Uterus (tissue), 4 donors: ENCODE measurements around the gene LFNG. TPM values are rescaled to one million over a fixed set of nuclear protein-coding genes. Genes with fewer than 3 reads are reported as not detected.

Experiments used
- DNase-seq, 2 donors: peaks; one replicate each; pipeline ENCODE4 v3.0.0-alpha.2; 2019 to 2020
- H3K27ac ChIP-seq, 2 donors: fragments of 200-600 bp; sonication (generic); 1 replicate in 1 of 2; 2 replicates in 1 of 2; pipeline ENCODE4 v1.5.1; 2016 to 2018
- H3K27me3 ChIP-seq, 2 donors: fragments of 200-600 bp; sonication (generic); one replicate each; pipeline ENCODE4 v1.5.1; 2018 to 2019; ENCODE audit warnings: control low read depth in 1 of 2
- H3K36me3 ChIP-seq, 2 donors: fragments of 200-600 bp; sonication (generic); one replicate each; pipeline ENCODE4 v1.5.1; 2019; ENCODE audit warnings: control low read depth in 1 of 2
- H3K4me1 ChIP-seq, 2 donors: fragments of 200-600 bp; sonication (generic); one replicate each; pipeline ENCODE4 v1.5.1; 2018 to 2019; ENCODE audit warnings: control low read depth in 1 of 2
- H3K4me3 ChIP-seq, 2 donors: fragments of 200-600 bp; sonication (generic); 1 replicate in 1 of 2; 2 replicates in 1 of 2; pipeline ENCODE4 v1.5.1; 2018 to 2019; ENCODE audit warnings: mild to moderate bottlenecking in 1 of 2
- H3K9me3 ChIP-seq, 2 donors: fragments of 200-600 bp; sonication (generic); one replicate each; pipeline ENCODE4 v1.5.1; 2019; ENCODE audit warnings: control low read depth in 1 of 2
- POLR2A ChIP-seq, 2 donors: fragments of 450-650 bp; IDR thresholded peaks; one replicate each; pipeline ENCODE4 v1.6.1; 2016; ENCODE audit warnings: antibody characterized with exemption in 2 of 2, mild to moderate bottlenecking in 1 of 2, moderate library complexity in 1 of 2
- intact Hi-C: fragments of 100-400 bp; cut with DNase I; formaldehyde crosslinking; loops from one replicate; pipeline ENCODE4 v1.15.1; 2023; ENCODE audit warnings: low total_unique reads
- total RNA-seq, 4 donors: library from RNA; depleted of rRNA in 3 of 4; stranded (reverse); fragments of >200 nt in 3 of 4; gene quantifications; one replicate each; pipeline versions ENCODE4 v1.1.0 to v1.2.4, GENCODE V29; 2014 to 2023
- TF ChIP-seq, protein P1 (sequence below), 4 experiments: fragments of 200-600 bp in 2 of 4; fragments of 450-650 bp in 2 of 4; sonication (generic) in 2 of 4; IDR thresholded peaks; one replicate each; pipeline ENCODE4 v1.5.1; 2016 to 2019; ENCODE audit warnings: antibody characterized with exemption in 4 of 4, mild to moderate bottlenecking in 2 of 4, moderate library complexity in 1 of 4
- donor health status: DM: yes; HTN: yes; CAD: no.

Gene LFNG
- total RNA-seq, 4 donors from 2014 or later = 2.3 to 30.5 (median 26.5) TPM; not detected in 1

DNA sequence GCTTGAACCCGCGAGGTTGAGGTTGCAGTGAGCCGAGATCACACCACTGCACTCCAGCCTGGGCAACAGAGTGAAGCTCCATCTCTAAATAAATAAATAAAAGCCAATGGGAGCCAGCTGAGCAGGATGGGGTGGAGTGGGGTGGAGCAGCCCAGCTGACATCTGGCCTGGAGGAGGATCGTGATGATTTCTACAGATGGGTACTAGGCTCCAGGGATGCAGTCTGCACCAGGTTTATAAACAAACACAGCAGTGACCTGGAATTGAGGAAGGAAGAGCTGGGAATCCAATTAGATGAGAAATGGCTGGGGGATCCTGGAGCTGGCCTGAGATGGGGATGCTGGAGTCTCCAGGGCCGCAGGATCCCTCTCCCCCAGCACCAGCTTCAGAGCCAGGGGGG is 36.1 kb upstream of the LFNG start:
- Histone ChIP-seq H3K27ac (no peak overlapping the region), H3K4me1 (peaks cover 0 to 14% of the 10 kb centered on the region in 2 donors), H3K9me3 (no peaks in the 10 kb centered on the region), H3K27me3 (no peaks in the 10 kb centered on the region), H3K4me3 (no peak overlapping the region), H3K36me3 (no peaks in the 10 kb centered on the region)
- intact Hi-C loops = no loop called here
- DNase-seq = no peak
- TF ChIP-seq, protein P1, sequence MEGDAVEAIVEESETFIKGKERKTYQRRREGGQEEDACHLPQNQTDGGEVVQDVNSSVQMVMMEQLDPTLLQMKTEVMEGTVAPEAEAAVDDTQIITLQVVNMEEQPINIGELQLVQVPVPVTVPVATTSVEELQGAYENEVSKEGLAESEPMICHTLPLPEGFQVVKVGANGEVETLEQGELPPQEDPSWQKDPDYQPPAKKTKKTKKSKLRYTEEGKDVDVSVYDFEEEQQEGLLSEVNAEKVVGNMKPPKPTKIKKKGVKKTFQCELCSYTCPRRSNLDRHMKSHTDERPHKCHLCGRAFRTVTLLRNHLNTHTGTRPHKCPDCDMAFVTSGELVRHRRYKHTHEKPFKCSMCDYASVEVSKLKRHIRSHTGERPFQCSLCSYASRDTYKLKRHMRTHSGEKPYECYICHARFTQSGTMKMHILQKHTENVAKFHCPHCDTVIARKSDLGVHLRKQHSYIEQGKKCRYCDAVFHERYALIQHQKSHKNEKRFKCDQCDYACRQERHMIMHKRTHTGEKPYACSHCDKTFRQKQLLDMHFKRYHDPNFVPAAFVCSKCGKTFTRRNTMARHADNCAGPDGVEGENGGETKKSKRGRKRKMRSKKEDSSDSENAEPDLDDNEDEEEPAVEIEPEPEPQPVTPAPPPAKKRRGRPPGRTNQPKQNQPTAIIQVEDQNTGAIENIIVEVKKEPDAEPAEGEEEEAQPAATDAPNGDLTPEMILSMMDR (IDR thresholded peaks at IDR 0.05) = no peak
- no peak for TF ChIP-seq POLR2A (IDR thresholded peaks at IDR 0.05)

DNA sequence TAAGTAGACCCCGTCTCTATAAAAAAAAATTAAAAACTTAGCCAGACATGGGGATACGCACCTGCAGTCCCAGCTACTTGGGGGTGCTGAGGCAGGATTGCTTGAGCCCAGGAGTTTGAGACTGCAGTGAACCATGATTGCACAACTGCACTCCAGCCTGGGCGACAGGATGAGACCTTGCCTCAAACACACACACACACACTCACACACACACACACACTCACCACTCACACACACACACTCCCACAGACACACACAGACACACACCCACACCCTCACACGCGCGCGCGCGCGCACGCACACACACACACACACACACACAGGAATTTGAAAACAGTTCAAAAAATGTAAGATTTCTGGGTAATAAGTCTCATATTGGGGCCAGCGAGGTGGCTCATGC is 34.7 kb upstream of the LFNG start:
- no peaks in the 10 kb centered on the region for H3K9me3 ChIP-seq
- no peak for DNase-seq
- H3K27ac ChIP-seq = no peak overlapping the region
- no peak overlapping the region for H3K4me3 ChIP-seq
- H3K27me3 ChIP-seq = no peaks in the 10 kb centered on the region
- TF ChIP-seq, protein P1 (IDR thresholded peaks at IDR 0.05) = no peak
- no peak for TF ChIP-seq POLR2A (IDR thresholded peaks at IDR 0.05)
- peaks cover 0 to 13% of the 10 kb centered on the region in 2 donors for H3K4me1 ChIP-seq
- no peaks in the 10 kb centered on the region for H3K36me3 ChIP-seq
- intact Hi-C loops = no loop called here

DNA sequence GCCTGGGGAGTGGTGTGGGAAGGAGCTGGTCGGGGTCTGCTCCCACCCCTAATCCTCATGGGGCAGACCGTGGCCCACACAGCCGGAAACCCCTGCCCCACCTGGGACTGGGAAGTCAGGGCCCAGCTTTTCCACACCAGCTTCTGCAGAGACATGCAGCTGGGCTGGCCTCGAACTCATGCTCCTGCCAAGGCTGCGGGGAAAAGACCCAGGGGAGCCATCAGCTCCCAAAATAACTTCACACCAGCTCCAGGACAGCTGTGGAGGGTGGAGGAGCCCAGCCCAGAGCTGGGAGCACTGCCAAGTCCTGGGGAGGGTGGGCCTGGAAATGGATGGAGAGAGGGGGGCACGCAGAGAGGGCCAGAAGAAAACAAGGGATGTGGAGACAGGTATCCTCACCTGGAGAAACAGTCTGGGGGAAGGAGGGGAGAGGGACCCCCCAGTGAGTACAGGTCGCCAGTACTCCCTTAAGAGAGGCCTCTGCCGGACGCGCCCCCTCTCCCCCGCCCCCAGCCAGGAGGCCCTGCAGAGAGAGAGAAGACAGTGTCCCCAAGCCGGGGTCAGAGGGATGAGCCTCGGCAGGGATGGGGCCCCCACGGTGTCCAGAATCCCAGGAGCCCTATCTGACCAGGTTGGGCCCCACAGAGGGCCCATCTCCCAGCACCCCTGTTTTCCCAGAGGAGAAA is 31.8 kb upstream of the LFNG start:
- H3K4me1 ChIP-seq = peaks cover 0 to 13% of the 10 kb centered on the region in 2 donors
- TF ChIP-seq, protein P1 (IDR thresholded peaks at IDR 0.05) = no peak
- TF ChIP-seq POLR2A (IDR thresholded peaks at IDR 0.05) = no peak
- intact Hi-C loops = no loop called here
- H3K4me3 ChIP-seq = no peak overlapping the region
- DNase-seq = peak; percentile 54 to 70
- H3K9me3 ChIP-seq = no peaks in the 10 kb centered on the region
- peak overlapping the region; percentile 74 to 85 for H3K27ac ChIP-seq
- no peaks in the 10 kb centered on the region for H3K36me3 ChIP-seq
- H3K27me3 ChIP-seq = no peaks in the 10 kb centered on the region

DNA sequence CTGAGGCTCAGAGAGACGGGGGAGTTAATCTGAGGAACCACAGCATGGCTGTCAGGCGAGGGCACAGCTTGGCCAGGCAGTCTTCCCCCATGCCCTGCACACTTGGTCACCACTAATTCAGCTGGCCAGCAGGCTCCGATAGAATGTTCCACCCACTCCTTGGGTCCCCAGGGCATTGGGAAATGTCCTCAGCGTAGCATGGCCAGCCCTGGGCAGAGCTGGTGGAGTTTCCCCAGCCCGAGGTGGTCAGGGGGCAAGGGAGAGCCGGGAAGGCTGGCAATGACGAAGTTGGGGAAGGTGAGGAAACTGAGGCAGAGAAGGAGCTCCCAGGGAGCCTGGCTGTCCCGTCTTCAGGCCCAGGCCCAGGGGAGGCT is 31.3 kb upstream of the LFNG start:
- H3K4me1 ChIP-seq = peaks cover 0 to 13% of the 10 kb centered on the region in 2 donors
- no peaks in the 10 kb centered on the region for H3K9me3 ChIP-seq
- TF ChIP-seq, protein P1 (IDR thresholded peaks at IDR 0.05) = no peak
- TF ChIP-seq POLR2A (IDR thresholded peaks at IDR 0.05) = no peak
- H3K27me3 ChIP-seq = no peaks in the 10 kb centered on the region
- DNase-seq = peak; percentile 71 to 76
- H3K27ac ChIP-seq = peak overlapping the region; percentile 74 to 85
- H3K36me3 ChIP-seq = no peaks in the 10 kb centered on the region
- H3K4me3 ChIP-seq = no peak overlapping the region
- intact Hi-C loops = no loop called here

DNA sequence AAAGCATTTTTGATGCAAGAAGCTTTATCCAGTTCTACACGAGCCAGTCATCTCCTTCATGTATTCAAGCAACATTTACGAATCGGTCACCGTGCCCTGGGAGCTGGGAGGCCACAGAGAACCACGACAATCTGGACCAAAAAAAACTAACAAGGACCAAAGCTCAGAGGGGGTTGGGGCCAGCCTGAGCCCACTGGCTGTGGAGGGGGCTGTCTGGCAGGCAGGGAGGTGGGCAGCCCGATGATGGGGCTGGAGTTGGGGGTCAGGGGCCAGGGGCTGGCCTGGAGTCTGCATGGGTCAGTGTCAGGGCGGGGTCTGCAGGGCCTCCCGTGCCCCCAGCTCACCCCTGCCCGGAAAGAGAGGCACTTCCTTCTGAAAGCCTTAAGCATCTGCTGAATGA is 30.9 kb upstream of the LFNG start:
- H3K27me3 ChIP-seq = no peaks in the 10 kb centered on the region
- no peak overlapping the region for H3K4me3 ChIP-seq
- peak in 1 of 2 donors; percentile 20 for DNase-seq
- peak overlapping the region; percentile 74 to 85 for H3K27ac ChIP-seq
- intact Hi-C loops = no loop called here
- no peaks in the 10 kb centered on the region for H3K36me3 ChIP-seq
- H3K4me1 ChIP-seq = peaks cover 0 to 13% of the 10 kb centered on the region in 2 donors
- no peak for TF ChIP-seq POLR2A (IDR thresholded peaks at IDR 0.05)
- TF ChIP-seq, protein P1 (IDR thresholded peaks at IDR 0.05) = no peak
- no peaks in the 10 kb centered on the region for H3K9me3 ChIP-seq
